ENCODE data around the gene ENPP3.

The ENPP3 gene

DNA sequence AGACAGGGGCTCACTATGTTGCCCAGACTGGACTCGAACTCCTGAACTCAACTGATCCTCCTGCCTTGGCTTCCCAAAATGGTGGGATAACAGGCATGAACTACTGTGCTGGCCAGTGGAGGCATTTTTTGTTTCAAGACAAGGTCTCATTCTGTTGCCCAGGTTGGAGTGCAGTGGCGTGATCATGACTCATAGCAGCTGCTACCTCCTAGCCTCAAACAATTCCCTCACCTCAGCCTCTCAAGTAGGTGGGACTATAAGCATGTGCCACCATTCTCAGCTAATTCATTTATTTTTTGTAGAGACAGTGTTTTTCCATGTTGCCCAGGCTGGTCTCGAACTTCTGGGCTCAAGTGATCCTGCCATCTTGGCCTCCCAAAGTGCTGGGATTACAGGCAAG lies 17.2 kb downstream of the ENPP3 start:
- Histone ChIP-seq H3K9me3 (ENCODE audit: insufficient read depth, low read length) (no peaks in the 10 kb centered on the region), H3K27me3 (ENCODE audit: insufficient read depth, insufficient read length) (no peaks in the 10 kb centered on the region), H3K4me1 (ENCODE audit: insufficient read depth, insufficient read length) (no peaks in the 10 kb centered on the region), H3K9ac (ENCODE audit: insufficient read length, low read depth) (no peak overlapping the region), H3K36me3 (ENCODE audit: insufficient read depth, insufficient read length, low read length) (no peaks in the 10 kb centered on the region), H3K4me3 (ENCODE audit: insufficient read length, low read depth) (no peak overlapping the region)
- TF ChIP-seq SUZ12 (IDR thresholded peaks at IDR 0.05; ENCODE audit: extremely low read depth, insufficient read depth, insufficient read length): no peak
- no peak for TF ChIP-seq YY1 (IDR thresholded peaks at IDR 0.05; ENCODE audit: insufficient read depth, insufficient read length)
- TF ChIP-seq ZNF274 (IDR thresholded peaks at IDR 0.05; ENCODE audit: low read depth, low read length): no peak
- no peak for DNase-seq (ENCODE audit: low read depth, low spot score)

DNA sequence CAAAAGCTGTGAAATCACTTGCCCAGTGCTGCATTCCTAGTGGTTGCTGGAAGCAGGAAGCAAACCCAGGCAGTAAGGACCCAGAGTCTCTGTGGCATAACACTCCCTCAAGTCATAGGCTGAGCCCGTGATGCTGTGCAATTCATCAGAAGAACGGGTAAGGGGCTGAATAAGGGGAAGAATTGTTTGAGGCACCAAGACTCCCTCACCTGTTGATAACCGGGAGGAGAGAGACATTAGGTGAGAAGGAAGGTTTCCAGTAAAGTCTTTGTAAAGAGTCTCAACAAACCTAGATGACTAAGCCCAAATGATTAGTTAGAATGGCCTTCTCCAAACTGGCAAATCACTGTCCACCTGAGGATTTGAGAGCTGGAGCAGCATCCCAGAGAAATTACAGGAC lies 18.3 kb downstream of the ENPP3 start:
- Histone ChIP-seq H3K9me3 (ENCODE audit: insufficient read depth, low read length) (no peaks in the 10 kb centered on the region), H3K4me1 (ENCODE audit: insufficient read depth, insufficient read length) (no peaks in the 10 kb centered on the region), H3K9ac (ENCODE audit: insufficient read length, low read depth) (no peak overlapping the region), H3K36me3 (ENCODE audit: insufficient read depth, insufficient read length, low read length) (no peaks in the 10 kb centered on the region), H3K4me3 (ENCODE audit: insufficient read length, low read depth) (no peak overlapping the region), H3K27me3 (ENCODE audit: insufficient read depth, insufficient read length) (no peaks in the 10 kb centered on the region)
- TF ChIP-seq ZNF274 (IDR thresholded peaks at IDR 0.05; ENCODE audit: low read depth, low read length): no peak
- no peak for TF ChIP-seq SUZ12 (IDR thresholded peaks at IDR 0.05; ENCODE audit: extremely low read depth, insufficient read depth, insufficient read length)
- TF ChIP-seq YY1 (IDR thresholded peaks at IDR 0.05; ENCODE audit: insufficient read depth, insufficient read length): no peak
- no peak for DNase-seq (ENCODE audit: low read depth, low spot score)

DNA sequence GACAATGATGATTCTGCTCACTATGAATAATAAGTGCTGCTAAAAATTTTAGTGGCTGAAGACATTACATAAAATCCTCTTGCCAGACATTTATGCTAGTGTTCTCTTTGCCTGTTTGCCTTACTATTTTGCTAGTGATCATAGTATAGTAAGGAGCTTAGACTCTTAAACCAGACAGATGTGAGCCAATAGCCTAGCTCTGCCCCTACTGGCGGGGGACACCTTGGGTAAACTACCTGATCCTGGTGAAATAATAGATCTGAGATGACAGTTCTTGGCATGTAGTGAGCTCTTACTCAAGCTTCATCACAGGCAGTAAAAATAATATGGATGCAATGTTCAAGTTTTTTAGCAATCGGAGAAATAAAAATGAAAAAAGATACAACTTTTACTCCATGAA lies 18.8 kb downstream of the ENPP3 start:
- Histone ChIP-seq H3K9ac (ENCODE audit: insufficient read length, low read depth) (no peak overlapping the region), H3K36me3 (ENCODE audit: insufficient read depth, insufficient read length, low read length) (no peaks in the 10 kb centered on the region), H3K27me3 (ENCODE audit: insufficient read depth, insufficient read length) (no peaks in the 10 kb centered on the region), H3K4me1 (ENCODE audit: insufficient read depth, insufficient read length) (no peaks in the 10 kb centered on the region), H3K9me3 (ENCODE audit: insufficient read depth, low read length) (no peaks in the 10 kb centered on the region), H3K4me3 (ENCODE audit: insufficient read length, low read depth) (no peak overlapping the region)
- no peak for DNase-seq (ENCODE audit: low read depth, low spot score)
- TF ChIP-seq ZNF274 (IDR thresholded peaks at IDR 0.05; ENCODE audit: low read depth, low read length): no peak
- TF ChIP-seq SUZ12 (IDR thresholded peaks at IDR 0.05; ENCODE audit: extremely low read depth, insufficient read depth, insufficient read length): no peak
- TF ChIP-seq YY1 (IDR thresholded peaks at IDR 0.05; ENCODE audit: insufficient read depth, insufficient read length): no peak

DNA sequence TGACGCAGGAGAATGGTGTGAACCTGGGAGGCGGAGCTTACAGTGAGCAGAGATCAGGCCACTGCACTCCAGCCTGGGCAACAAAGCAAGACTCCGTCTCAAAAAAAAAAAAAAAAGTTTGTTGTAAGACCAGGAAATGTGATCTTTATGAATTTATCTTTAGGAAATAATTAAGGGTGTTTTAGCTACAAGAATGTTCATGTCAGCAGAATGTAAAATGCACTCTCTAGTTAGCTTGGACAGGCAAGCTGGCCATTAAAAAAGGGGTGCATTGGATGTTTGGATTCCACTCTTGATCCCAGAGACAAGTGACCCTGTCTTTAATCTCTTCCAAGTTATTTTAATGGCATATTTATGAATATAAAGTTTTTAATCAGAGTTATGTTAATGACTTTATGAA lies 19.6 kb downstream of the ENPP3 start:
- DNase-seq (ENCODE audit: low read depth, low spot score): no peak
- no peak overlapping the region for H3K4me3 ChIP-seq (ENCODE audit: insufficient read length, low read depth)
- no peaks in the 10 kb centered on the region for H3K4me1 ChIP-seq (ENCODE audit: insufficient read depth, insufficient read length)
- H3K9me3 ChIP-seq (ENCODE audit: insufficient read depth, low read length): no peaks in the 10 kb centered on the region
- no peaks in the 10 kb centered on the region for H3K27me3 ChIP-seq (ENCODE audit: insufficient read depth, insufficient read length)
- no peaks in the 10 kb centered on the region for H3K36me3 ChIP-seq (ENCODE audit: insufficient read depth, insufficient read length, low read length)
- H3K9ac ChIP-seq (ENCODE audit: insufficient read length, low read depth): no peak overlapping the region
- TF ChIP-seq YY1 (IDR thresholded peaks at IDR 0.05; ENCODE audit: insufficient read depth, insufficient read length): no peak
- no peak for TF ChIP-seq SUZ12 (IDR thresholded peaks at IDR 0.05; ENCODE audit: extremely low read depth, insufficient read depth, insufficient read length)

DNA sequence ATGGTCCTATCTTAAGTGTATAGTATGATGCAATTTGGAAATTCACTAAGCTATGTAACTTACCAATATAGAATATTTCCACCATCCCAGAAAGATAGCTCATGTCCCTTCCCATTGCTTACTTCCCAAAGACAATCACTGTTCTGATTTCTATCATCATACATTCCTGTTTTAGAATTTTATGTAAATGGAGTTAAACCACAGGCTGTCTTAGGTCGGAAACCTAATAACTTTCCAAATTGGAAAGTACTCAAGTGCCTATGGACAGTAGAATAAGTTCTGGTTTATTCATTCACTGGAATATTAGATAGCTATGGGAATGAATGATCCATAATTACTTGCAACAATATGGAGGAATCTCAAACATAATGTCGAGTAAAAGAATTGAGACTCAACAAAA lies 20.1 kb downstream of the ENPP3 start:
- Histone ChIP-seq H3K9me3 (ENCODE audit: insufficient read depth, low read length) (no peaks in the 10 kb centered on the region), H3K4me1 (ENCODE audit: insufficient read depth, insufficient read length) (no peaks in the 10 kb centered on the region), H3K36me3 (ENCODE audit: insufficient read depth, insufficient read length, low read length) (no peaks in the 10 kb centered on the region), H3K4me3 (ENCODE audit: insufficient read length, low read depth) (no peak overlapping the region), H3K9ac (ENCODE audit: insufficient read length, low read depth) (no peak overlapping the region), H3K27me3 (ENCODE audit: insufficient read depth, insufficient read length) (no peaks in the 10 kb centered on the region)
- TF ChIP-seq YY1 (IDR thresholded peaks at IDR 0.05; ENCODE audit: insufficient read depth, insufficient read length) (no peak), SUZ12 (IDR thresholded peaks at IDR 0.05; ENCODE audit: extremely low read depth, insufficient read depth, insufficient read length) (no peak), ZNF274 (IDR thresholded peaks at IDR 0.05; ENCODE audit: low read depth, low read length) (no peak)
- no peak for DNase-seq (ENCODE audit: low read depth, low spot score)

DNA sequence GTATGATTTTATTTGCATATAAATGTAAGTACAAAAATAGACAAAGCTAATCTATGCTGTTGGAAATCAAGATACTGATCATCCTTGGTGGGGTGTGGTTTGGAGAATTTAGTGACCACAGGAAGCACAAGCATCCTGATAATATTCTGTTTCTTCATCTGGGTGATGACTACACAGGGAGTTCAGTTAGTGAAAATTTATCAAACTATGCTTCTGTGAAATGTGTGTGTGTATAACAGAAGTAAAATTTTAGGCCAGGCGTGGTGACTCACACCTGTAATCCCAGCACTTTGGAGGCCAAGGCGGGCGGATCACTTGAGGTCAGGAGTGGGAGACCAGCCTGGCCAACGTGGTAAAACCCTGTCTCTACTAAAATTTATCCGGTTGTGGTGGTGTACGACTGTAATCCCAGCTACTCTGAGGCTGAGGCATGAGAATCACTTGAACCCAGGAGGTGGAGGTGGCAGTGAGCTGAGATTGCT lies 20.6 kb downstream of the ENPP3 start:
- DNase-seq (ENCODE audit: low read depth, low spot score): no peak
- no peak overlapping the region for H3K4me3 ChIP-seq (ENCODE audit: insufficient read length, low read depth)
- H3K36me3 ChIP-seq (ENCODE audit: insufficient read depth, insufficient read length, low read length): no peaks in the 10 kb centered on the region
- no peaks in the 10 kb centered on the region for H3K4me1 ChIP-seq (ENCODE audit: insufficient read depth, insufficient read length)
- no peaks in the 10 kb centered on the region for H3K9me3 ChIP-seq (ENCODE audit: insufficient read depth, low read length)
- H3K9ac ChIP-seq (ENCODE audit: insufficient read length, low read depth): no peak overlapping the region
- TF ChIP-seq YY1 (IDR thresholded peaks at IDR 0.05; ENCODE audit: insufficient read depth, insufficient read length): no peak
- TF ChIP-seq SUZ12 (IDR thresholded peaks at IDR 0.05; ENCODE audit: extremely low read depth, insufficient read depth, insufficient read length): no peak
- TF ChIP-seq ZNF274 (IDR thresholded peaks at IDR 0.05; ENCODE audit: low read depth, low read length): no peak
- H3K27me3 ChIP-seq (ENCODE audit: insufficient read depth, insufficient read length): no peaks in the 10 kb centered on the region

DNA sequence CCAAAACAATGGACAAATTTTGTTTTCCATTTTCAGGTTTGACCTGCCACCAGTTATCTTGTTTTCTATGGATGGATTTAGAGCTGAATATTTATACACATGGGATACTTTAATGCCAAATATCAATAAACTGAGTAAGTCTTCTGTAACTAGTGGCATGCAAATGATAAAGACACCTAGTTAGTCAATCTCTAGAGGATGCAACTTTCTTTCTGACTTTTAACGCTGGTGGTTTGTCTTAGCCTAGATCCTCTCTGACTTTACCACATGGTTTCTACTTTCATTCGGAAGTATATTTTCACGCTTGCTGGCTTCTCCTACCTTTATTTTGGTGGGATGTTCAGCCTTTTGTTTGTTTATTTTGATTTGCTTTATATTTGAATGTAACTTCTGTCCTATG lies 21.2 kb downstream of the ENPP3 start:
- no peak for TF ChIP-seq ZNF274 (IDR thresholded peaks at IDR 0.05; ENCODE audit: low read depth, low read length)
- no peak for TF ChIP-seq SUZ12 (IDR thresholded peaks at IDR 0.05; ENCODE audit: extremely low read depth, insufficient read depth, insufficient read length)
- TF ChIP-seq YY1 (IDR thresholded peaks at IDR 0.05; ENCODE audit: insufficient read depth, insufficient read length): no peak
- Histone ChIP-seq H3K9ac (ENCODE audit: insufficient read length, low read depth) (no peak overlapping the region), H3K9me3 (ENCODE audit: insufficient read depth, low read length) (no peaks in the 10 kb centered on the region), H3K36me3 (ENCODE audit: insufficient read depth, insufficient read length, low read length) (no peaks in the 10 kb centered on the region), H3K4me1 (ENCODE audit: insufficient read depth, insufficient read length) (no peaks in the 10 kb centered on the region), H3K27me3 (ENCODE audit: insufficient read depth, insufficient read length) (no peaks in the 10 kb centered on the region), H3K4me3 (ENCODE audit: insufficient read length, low read depth) (no peak overlapping the region)
- DNase-seq (ENCODE audit: low read depth, low spot score): no peak

DNA sequence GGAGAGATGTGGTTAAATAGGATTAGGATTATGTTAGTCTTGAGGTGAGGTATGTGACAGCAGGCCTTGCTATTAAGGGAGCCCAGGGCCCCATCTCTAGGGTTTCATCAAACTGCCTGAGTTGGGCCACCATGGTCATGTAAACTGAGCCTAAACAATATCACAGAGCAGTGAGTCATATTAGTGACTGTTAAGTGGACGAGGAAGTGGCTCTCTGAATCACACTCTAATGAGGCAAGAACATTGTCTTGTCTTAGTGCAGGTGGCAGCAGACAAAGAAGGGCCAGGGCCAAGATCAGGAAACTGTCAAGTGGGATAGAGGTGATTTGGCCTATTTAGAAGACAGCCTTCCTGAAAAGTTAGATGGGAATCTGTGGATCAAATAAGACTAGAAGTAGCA lies 23.1 kb downstream of the ENPP3 start:
- DNase-seq (ENCODE audit: low read depth, low spot score): no peak
- TF ChIP-seq YY1 (IDR thresholded peaks at IDR 0.05; ENCODE audit: insufficient read depth, insufficient read length) (no peak), ZNF274 (IDR thresholded peaks at IDR 0.05; ENCODE audit: low read depth, low read length) (no peak), SUZ12 (IDR thresholded peaks at IDR 0.05; ENCODE audit: extremely low read depth, insufficient read depth, insufficient read length) (no peak)
- Histone ChIP-seq H3K27me3 (ENCODE audit: insufficient read depth, insufficient read length) (no peaks in the 10 kb centered on the region), H3K9me3 (ENCODE audit: insufficient read depth, low read length) (no peaks in the 10 kb centered on the region), H3K36me3 (ENCODE audit: insufficient read depth, insufficient read length, low read length) (no peaks in the 10 kb centered on the region), H3K4me1 (ENCODE audit: insufficient read depth, insufficient read length) (no peaks in the 10 kb centered on the region), H3K9ac (ENCODE audit: insufficient read length, low read depth) (no peak overlapping the region), H3K4me3 (ENCODE audit: insufficient read length, low read depth) (no peak overlapping the region)
